GM19035 (cell line): ENCODE measurements around the gene POGLUT2.

Experiments used
- ATAC-seq: cut with Tn5 transposase; IDR thresholded peaks from one replicate; pipeline ENCODE4 v1.9.1; 2021; ENCODE audit not compliant: unreplicated experiment

POGLUT2 gene

GRCh38 chr13:102798581-102799425 lies at the start of gene POGLUT2, which contains the start of gene BIVM:
Gene POGLUT2, minus strand, starts transcription at chr13:102798976. Its CDS starts 306 bp downstream, at chr13:102798670.
Gene BIVM, plus strand, starts transcription at chr13:102799119. Its CDS starts 8,149 bp downstream, at chr13:102807268.
- peak; percentile 80 for ATAC-seq

GRCh38 chr13:102847272-102848234 lies 48.8 kb upstream of the POGLUT2 start:
- no peak for ATAC-seq

GRCh38 chr13:102846261-102847015 lies 47.7 kb upstream of the POGLUT2 start:
- peak; percentile 42 for ATAC-seq

GRCh38 chr13:102845630-102846260 lies 47.0 kb upstream of the POGLUT2 start, which contains the start of gene ERCC5:
Gene ERCC5, plus strand, starts transcription at chr13:102846032. Its CDS starts 235 bp downstream, at chr13:102846267.
- ATAC-seq = peak; percentile 85

GRCh38 chr13:102845289-102845629 lies 46.5 kb upstream of the POGLUT2 start:
- peak; percentile 24 for ATAC-seq

GRCh38 chr13:102839462-102839861 lies 40.7 kb upstream of the POGLUT2 start:
- ATAC-seq = no peak

GRCh38 chr13:102838982-102839381 lies 40.2 kb upstream of the POGLUT2 start:
- no peak for ATAC-seq

GRCh38 chr13:102838273-102838672 lies 39.5 kb upstream of the POGLUT2 start:
- ATAC-seq = no peak

GRCh38 chr13:102836471-102836870 lies 37.7 kb upstream of the POGLUT2 start:
- no peak for ATAC-seq

GRCh38 chr13:102830646-102831045 lies 31.9 kb upstream of the POGLUT2 start:
- ATAC-seq = no peak

- ATAC-seq = no peak
Observed at GRCh38 chr13:102825921-102826706, 27.3 kb upstream of the POGLUT2 start.

- no peak for ATAC-seq
Observed at GRCh38 chr13:102825400-102825799, 26.6 kb upstream of the POGLUT2 start.

- no peak for ATAC-seq
Observed at GRCh38 chr13:102817907-102818306, 19.1 kb upstream of the POGLUT2 start.

- ATAC-seq = no peak
Observed at GRCh38 chr13:102817241-102817640, 18.5 kb upstream of the POGLUT2 start.

GRCh38 chr13:102816708-102817107 lies 17.9 kb upstream of the POGLUT2 start:
- ATAC-seq = no peak

- no peak for ATAC-seq
Observed at GRCh38 chr13:102815788-102816187, 17.0 kb upstream of the POGLUT2 start.

GRCh38 chr13:102814793-102815192 lies 16.0 kb upstream of the POGLUT2 start:
- ATAC-seq = no peak

- ATAC-seq = no peak
Observed at GRCh38 chr13:102814025-102814607, 15.3 kb upstream of the POGLUT2 start.

GRCh38 chr13:102812611-102813287 lies 14.0 kb upstream of the POGLUT2 start:
- ATAC-seq = no peak
